ENCODE results near the gene UPK1A.

DNA sequence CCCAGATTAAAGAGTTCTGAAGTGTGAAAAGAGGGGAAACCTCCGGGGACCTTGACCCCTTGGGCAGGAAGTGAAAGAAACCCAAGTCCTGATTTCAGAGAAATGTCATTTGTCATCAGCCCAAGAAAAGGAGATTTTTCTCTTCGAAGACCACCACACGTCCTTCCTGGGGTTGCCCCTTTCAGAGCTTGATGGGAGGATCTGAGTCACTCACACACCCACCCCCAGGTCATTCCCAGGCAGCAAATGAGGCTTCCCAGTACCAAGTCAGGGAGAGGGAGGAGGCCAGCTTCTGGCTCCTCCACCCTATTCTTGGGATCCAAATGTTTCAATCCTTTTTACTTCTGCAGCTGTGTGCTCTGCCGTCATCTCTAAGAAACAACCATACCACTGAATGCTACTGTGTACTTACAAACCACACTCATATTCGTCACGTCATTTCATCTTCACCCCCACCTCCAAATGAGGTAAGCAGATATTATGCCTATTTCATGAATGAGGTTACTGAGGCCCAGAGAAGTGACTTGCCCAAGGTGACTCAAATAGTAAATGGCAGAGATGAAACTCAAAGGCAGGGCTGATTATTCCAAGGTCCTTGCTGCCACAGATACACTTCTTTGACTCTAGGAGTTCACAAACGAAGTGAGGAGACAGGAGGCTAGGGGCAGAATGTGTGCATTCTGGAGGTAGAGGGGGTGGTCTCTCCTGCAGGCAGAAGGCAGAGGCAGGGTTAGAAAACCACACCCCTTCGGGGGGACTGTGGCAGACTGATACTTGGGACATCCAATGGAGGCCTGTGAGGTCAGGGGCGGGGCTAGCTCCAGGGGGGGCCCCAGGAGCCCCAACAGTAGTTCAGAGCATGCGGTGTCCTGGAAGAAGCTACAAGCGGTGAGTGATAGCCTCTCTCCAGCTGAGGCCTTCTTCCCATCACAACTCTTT, 46.5 kb downstream of the UPK1A start:
- TF ChIP-seq POLR2A (IDR thresholded peaks at IDR 0.05; ENCODE audit: low read depth, low read length) (peak; percentile 79), TAF1 (IDR thresholded peaks at IDR 0.05; ENCODE audit: borderline replicate concordance, low read depth, low read length) (peak; percentile 90)
